ENCODE measurements around the gene HAGH. TPM values are rescaled to one million over a fixed set of nuclear protein-coding genes. Genes with fewer than 3 reads are reported as not detected.

Gene HAGH
- total and polyA plus RNA-seq, 9 of the 15 experiments (the other 6 are each of a cell fraction or from before 2014, with no cell fraction given): 0.46 to 35.1 (median 16.8) TPM

DNA sequence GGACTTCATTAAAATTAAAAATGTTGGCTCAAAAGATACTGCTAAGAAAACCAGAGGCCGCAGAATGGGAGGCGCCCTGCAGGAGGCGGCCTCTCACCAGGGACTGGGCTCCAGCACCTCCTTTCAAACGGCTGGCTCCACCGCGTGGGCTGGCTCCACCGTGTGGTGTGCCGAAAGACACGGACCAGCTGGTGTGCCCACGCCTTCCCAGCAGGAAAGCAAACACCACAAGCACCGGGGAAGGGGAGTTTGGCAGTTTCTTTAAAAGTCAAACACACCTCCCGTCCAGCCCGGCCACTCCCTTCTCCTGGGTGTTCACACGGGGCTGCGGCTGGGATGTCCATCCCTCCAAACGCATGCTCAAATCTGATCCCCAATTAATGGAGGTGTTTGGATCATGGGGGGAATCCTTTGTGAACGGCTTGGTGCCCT is 13.9 kb downstream of the HAGH start (continued):
- TF ChIP-seq PHF8 (IDR thresholded peaks at IDR 0.05; ENCODE audit: borderline replicate concordance, low read length): no peak
- no peak for TF ChIP-seq GTF2A2 (tag; IDR thresholded peaks at IDR 0.05)
- TF ChIP-seq, protein P1, sequence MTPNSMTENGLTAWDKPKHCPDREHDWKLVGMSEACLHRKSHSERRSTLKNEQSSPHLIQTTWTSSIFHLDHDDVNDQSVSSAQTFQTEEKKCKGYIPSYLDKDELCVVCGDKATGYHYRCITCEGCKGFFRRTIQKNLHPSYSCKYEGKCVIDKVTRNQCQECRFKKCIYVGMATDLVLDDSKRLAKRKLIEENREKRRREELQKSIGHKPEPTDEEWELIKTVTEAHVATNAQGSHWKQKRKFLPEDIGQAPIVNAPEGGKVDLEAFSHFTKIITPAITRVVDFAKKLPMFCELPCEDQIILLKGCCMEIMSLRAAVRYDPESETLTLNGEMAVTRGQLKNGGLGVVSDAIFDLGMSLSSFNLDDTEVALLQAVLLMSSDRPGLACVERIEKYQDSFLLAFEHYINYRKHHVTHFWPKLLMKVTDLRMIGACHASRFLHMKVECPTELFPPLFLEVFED (CRISPR knock-in tag; conservative IDR thresholded peaks at IDR 0.05): no peak
- TF ChIP-seq KDM1A (IDR thresholded peaks at IDR 0.05): no peak
- TF ChIP-seq HLTF (IDR thresholded peaks at IDR 0.05): no peak
- peak; percentile 20; the same call in 1 of the 2 replicates for TF ChIP-seq ATF7 (IDR thresholded peaks at IDR 0.05)
- peak; percentile 41 for TF ChIP-seq NFIC (IDR thresholded peaks at IDR 0.05)
- TF ChIP-seq SMAD2 (IDR thresholded peaks at IDR 0.05; ENCODE audit: low read depth, low read length): no peak
- no peak for TF ChIP-seq CCAR2 (IDR thresholded peaks at IDR 0.05; ENCODE audit: low read depth, low read length)
- TF ChIP-seq, protein P2, sequence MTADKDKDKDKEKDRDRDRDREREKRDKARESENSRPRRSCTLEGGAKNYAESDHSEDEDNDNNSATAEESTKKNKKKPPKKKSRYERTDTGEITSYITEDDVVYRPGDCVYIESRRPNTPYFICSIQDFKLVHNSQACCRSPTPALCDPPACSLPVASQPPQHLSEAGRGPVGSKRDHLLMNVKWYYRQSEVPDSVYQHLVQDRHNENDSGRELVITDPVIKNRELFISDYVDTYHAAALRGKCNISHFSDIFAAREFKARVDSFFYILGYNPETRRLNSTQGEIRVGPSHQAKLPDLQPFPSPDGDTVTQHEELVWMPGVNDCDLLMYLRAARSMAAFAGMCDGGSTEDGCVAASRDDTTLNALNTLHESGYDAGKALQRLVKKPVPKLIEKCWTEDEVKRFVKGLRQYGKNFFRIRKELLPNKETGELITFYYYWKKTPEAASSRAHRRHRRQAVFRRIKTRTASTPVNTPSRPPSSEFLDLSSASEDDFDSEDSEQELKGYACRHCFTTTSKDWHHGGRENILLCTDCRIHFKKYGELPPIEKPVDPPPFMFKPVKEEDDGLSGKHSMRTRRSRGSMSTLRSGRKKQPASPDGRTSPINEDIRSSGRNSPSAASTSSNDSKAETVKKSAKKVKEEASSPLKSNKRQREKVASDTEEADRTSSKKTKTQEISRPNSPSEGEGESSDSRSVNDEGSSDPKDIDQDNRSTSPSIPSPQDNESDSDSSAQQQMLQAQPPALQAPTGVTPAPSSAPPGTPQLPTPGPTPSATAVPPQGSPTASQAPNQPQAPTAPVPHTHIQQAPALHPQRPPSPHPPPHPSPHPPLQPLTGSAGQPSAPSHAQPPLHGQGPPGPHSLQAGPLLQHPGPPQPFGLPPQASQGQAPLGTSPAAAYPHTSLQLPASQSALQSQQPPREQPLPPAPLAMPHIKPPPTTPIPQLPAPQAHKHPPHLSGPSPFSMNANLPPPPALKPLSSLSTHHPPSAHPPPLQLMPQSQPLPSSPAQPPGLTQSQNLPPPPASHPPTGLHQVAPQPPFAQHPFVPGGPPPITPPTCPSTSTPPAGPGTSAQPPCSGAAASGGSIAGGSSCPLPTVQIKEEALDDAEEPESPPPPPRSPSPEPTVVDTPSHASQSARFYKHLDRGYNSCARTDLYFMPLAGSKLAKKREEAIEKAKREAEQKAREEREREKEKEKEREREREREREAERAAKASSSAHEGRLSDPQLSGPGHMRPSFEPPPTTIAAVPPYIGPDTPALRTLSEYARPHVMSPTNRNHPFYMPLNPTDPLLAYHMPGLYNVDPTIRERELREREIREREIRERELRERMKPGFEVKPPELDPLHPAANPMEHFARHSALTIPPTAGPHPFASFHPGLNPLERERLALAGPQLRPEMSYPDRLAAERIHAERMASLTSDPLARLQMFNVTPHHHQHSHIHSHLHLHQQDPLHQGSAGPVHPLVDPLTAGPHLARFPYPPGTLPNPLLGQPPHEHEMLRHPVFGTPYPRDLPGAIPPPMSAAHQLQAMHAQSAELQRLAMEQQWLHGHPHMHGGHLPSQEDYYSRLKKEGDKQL (CRISPR knock-in tag; IDR thresholded peaks at IDR 0.05; ENCODE audit: borderline replicate concordance): no peak
- TF ChIP-seq, protein P3, sequence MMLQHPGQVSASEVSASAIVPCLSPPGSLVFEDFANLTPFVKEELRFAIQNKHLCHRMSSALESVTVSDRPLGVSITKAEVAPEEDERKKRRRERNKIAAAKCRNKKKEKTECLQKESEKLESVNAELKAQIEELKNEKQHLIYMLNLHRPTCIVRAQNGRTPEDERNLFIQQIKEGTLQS (IDR thresholded peaks at IDR 0.05): no peak
- TF ChIP-seq, protein P3 (CRISPR knock-in tag; conservative IDR thresholded peaks at IDR 0.05): no peak
- no peak for TF ChIP-seq SAP30 (IDR thresholded peaks at IDR 0.05; ENCODE audit: borderline replicate concordance, insufficient read depth, low read depth, low read length, poor library complexity, severe bottlenecking)
- no peak for TF ChIP-seq ZNF76 (CRISPR knock-in tag; IDR thresholded peaks at IDR 0.05; ENCODE audit: borderline replicate concordance)
- TF ChIP-seq RAD21 (CRISPR knock-in tag; conservative IDR thresholded peaks at IDR 0.05 in 1 of 2, IDR thresholded peaks at IDR 0.05 in 1 of 2): peak; percentile 64 to 85
- 0 out of 4 replicates have a peak, but pooled peaks of 1 of the 2 experiments have one; percentile 19 for TF ChIP-seq HDAC1 (IDR thresholded peaks at IDR 0.05)
- TF ChIP-seq, protein P4, sequence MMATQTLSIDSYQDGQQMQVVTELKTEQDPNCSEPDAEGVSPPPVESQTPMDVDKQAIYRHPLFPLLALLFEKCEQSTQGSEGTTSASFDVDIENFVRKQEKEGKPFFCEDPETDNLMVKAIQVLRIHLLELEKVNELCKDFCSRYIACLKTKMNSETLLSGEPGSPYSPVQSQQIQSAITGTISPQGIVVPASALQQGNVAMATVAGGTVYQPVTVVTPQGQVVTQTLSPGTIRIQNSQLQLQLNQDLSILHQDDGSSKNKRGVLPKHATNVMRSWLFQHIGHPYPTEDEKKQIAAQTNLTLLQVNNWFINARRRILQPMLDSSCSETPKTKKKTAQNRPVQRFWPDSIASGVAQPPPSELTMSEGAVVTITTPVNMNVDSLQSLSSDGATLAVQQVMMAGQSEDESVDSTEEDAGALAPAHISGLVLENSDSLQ (IDR thresholded peaks at IDR 0.05): no peak
- TF ChIP-seq, protein P5, sequence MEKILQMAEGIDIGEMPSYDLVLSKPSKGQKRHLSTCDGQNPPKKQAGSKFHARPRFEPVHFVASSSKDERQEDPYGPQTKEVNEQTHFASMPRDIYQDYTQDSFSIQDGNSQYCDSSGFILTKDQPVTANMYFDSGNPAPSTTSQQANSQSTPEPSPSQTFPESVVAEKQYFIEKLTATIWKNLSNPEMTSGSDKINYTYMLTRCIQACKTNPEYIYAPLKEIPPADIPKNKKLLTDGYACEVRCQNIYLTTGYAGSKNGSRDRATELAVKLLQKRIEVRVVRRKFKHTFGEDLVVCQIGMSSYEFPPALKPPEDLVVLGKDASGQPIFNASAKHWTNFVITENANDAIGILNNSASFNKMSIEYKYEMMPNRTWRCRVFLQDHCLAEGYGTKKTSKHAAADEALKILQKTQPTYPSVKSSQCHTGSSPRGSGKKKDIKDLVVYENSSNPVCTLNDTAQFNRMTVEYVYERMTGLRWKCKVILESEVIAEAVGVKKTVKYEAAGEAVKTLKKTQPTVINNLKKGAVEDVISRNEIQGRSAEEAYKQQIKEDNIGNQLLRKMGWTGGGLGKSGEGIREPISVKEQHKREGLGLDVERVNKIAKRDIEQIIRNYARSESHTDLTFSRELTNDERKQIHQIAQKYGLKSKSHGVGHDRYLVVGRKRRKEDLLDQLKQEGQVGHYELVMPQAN (IDR thresholded peaks at IDR 0.05; ENCODE audit: borderline replicate concordance): no peak

Measured in K562 (cell line).